ENCODE data around the gene QTRT2. TPM values are rescaled to one million over a fixed set of nuclear protein-coding genes. Genes with fewer than 3 reads are reported as not detected.

The QTRT2 gene
- total and polyA plus RNA-seq, 10 of the 15 experiments (the other 5 are each of a cell fraction or from before 2014, with no cell fraction given), result 17.8 to 42.3 (median 28.7) TPM

- Histone ChIP-seq H3K4me3 (no peak overlapping the region), H3K79me2 (ENCODE audit: control insufficient read depth, insufficient read depth, low read length) (no peaks in the 10 kb centered on the region), H4K20me1 (ENCODE audit: control insufficient read depth, insufficient read depth) (no peaks in the 10 kb centered on the region), H3K9ac (ENCODE audit: control insufficient read depth, insufficient read depth, low read length) (no peak overlapping the region), H3K27me3 (replicated peaks in 1 of 2; ENCODE audit: control insufficient read depth in 2 of 2, insufficient read depth in 2 of 2, low read length in 1 of 2) (no peaks in the 10 kb centered on the region), H2AFZ (ENCODE audit: control insufficient read depth, low read depth, low read length) (no peak overlapping the region), H3K9me3 (replicated peaks; ENCODE audit: control insufficient read depth, insufficient read depth, low read length) (no peaks in the 10 kb centered on the region; the same call in 2 of the 3 replicates), H3K4me1 (ENCODE audit: control insufficient read depth, insufficient read depth, low read length) (no peaks in the 10 kb centered on the region), H3K36me3 (ENCODE audit: control insufficient read depth in 2 of 2, insufficient read depth in 2 of 2, low read length in 1 of 2) (no peaks in the 10 kb centered on the region), H3K4me2 (ENCODE audit: control insufficient read depth, insufficient read depth) (no peak overlapping the region), H3K27ac (ENCODE audit: control insufficient read depth, insufficient read depth) (no peak overlapping the region)
- DNase-seq (ENCODE audit: low read depth, low spot score), result no peak
- SMC1A ChIA-PET (ENCODE audit: uncharacterized antibody, unreplicated experiment), result interaction anchor here (0.8 to 1.6 kb wide), 3 partner anchors 10 to 105 kb away, joined by 3 read pairs; no protein-coding TSS in a partner anchor
- RAD21 ChIA-PET (ENCODE audit: unreplicated experiment), result no interaction called here
- in situ Hi-C loops (cut with MboI), result no loop called here
- 49% methylated on average over 2 of the region's 2 CpGs for WGBS (ENCODE audit: insufficient coverage, insufficient replicate concordance, low lambda C conversion rate, missing lambda C conversion rate)
- CTCF ChIA-PET, result interaction anchor here (0.8 to 1.4 kb wide), 3 partner anchors 14 to 167 kb away, joined by 3 read pairs; no protein-coding TSS in a partner anchor
- peak; percentile 74 for ATAC-seq
- peak; percentile 38 for FAIRE-seq
- TF ChIP-seq SPI1 (IDR thresholded peaks at IDR 0.05; ENCODE audit: borderline replicate concordance, insufficient read depth, low read depth, low read length) (peak; percentile 89), EP300 (IDR thresholded peaks at IDR 0.05; ENCODE audit: borderline replicate concordance in 1 of 2, control insufficient read depth in 1 of 2, low read depth in 2 of 2, low read length in 2 of 2) (no peak), CREB1 (IDR thresholded peaks at IDR 0.05; ENCODE audit: low read depth) (no peak), EED (IDR thresholded peaks at IDR 0.05; ENCODE audit: low read depth) (no peak), IKZF1 (conservative IDR thresholded peaks at IDR 0.05) (no peak), ATF7 (IDR thresholded peaks at IDR 0.05; ENCODE audit: low read depth) (0 out of 2 replicates have a peak, but pooled peaks have one; percentile 8)
- no TSS peak for BruUV-seq (replicated peaks)
- POLR2A ChIA-PET, result no interaction called here
- intact Hi-C loops (cut with micrococcal nuclease; ENCODE audit: unreplicated experiment), result no loop called here
Observed at GRCh38 chr3:114011059-114011797, 45.3 kb upstream of the QTRT2 start.

- BruUV-seq (replicated peaks), result no TSS peak
- no peaks in the 10 kb centered on the region for H3K4me1 ChIP-seq (ENCODE audit: control insufficient read depth, insufficient read depth, low read length)
- no peak overlapping the region for H3K9ac ChIP-seq (ENCODE audit: control insufficient read depth, insufficient read depth, low read length)
- no peaks in the 10 kb centered on the region for H3K79me2 ChIP-seq (ENCODE audit: control insufficient read depth, insufficient read depth, low read length)
- ChIA-PET SMC1A (ENCODE audit: uncharacterized antibody, unreplicated experiment) (interaction anchor here (0.7 kb wide), 1 partner anchor 8 kb away, joined by 3 read pairs; no protein-coding TSS in a partner anchor), POLR2A (no interaction called here), RAD21 (ENCODE audit: unreplicated experiment) (no interaction called here), CTCF (no interaction called here)
- FAIRE-seq, result no peak
- H3K4me3 ChIP-seq, result no peak overlapping the region
- H3K27me3 ChIP-seq (replicated peaks in 1 of 2; ENCODE audit: control insufficient read depth in 2 of 2, insufficient read depth in 2 of 2, low read length in 1 of 2), result no peaks in the 10 kb centered on the region
- intact Hi-C loops (cut with micrococcal nuclease; ENCODE audit: unreplicated experiment), result no loop called here
- H3K4me2 ChIP-seq (ENCODE audit: control insufficient read depth, insufficient read depth), result no peak overlapping the region
- in situ Hi-C loops (cut with MboI), result no loop called here
- no peak overlapping the region for H3K27ac ChIP-seq (ENCODE audit: control insufficient read depth, insufficient read depth)
- no peaks in the 10 kb centered on the region for H3K9me3 ChIP-seq (replicated peaks; ENCODE audit: control insufficient read depth, insufficient read depth, low read length)
- no peak for TF ChIP-seq BMI1 (IDR thresholded peaks at IDR 0.05; ENCODE audit: borderline replicate concordance)
- H3K36me3 ChIP-seq (ENCODE audit: control insufficient read depth in 2 of 2, insufficient read depth in 2 of 2, low read length in 1 of 2), result no peaks in the 10 kb centered on the region
- DNase-seq (ENCODE audit: low read depth, low spot score), result no peak
- H2AFZ ChIP-seq (ENCODE audit: control insufficient read depth, low read depth, low read length), result no peak overlapping the region
- 95% methylated on average over 7 of the region's 7 CpGs for WGBS (ENCODE audit: insufficient coverage, insufficient replicate concordance, low lambda C conversion rate, missing lambda C conversion rate)
- ATAC-seq, result no peak
- no peaks in the 10 kb centered on the region for H4K20me1 ChIP-seq (ENCODE audit: control insufficient read depth, insufficient read depth)
Observed at GRCh38 chr3:114014211-114014610, 42.3 kb upstream of the QTRT2 start.

All from GM12878 (cell line).